NCI-H1436 (cell line): ENCODE data around the gene ZFHX3.

Experiments
- DNase-seq: peaks from one replicate; lab custom pipeline; 2025; lab: John Stamatoyannopoulos, UW

The ZFHX3 gene

DNA sequence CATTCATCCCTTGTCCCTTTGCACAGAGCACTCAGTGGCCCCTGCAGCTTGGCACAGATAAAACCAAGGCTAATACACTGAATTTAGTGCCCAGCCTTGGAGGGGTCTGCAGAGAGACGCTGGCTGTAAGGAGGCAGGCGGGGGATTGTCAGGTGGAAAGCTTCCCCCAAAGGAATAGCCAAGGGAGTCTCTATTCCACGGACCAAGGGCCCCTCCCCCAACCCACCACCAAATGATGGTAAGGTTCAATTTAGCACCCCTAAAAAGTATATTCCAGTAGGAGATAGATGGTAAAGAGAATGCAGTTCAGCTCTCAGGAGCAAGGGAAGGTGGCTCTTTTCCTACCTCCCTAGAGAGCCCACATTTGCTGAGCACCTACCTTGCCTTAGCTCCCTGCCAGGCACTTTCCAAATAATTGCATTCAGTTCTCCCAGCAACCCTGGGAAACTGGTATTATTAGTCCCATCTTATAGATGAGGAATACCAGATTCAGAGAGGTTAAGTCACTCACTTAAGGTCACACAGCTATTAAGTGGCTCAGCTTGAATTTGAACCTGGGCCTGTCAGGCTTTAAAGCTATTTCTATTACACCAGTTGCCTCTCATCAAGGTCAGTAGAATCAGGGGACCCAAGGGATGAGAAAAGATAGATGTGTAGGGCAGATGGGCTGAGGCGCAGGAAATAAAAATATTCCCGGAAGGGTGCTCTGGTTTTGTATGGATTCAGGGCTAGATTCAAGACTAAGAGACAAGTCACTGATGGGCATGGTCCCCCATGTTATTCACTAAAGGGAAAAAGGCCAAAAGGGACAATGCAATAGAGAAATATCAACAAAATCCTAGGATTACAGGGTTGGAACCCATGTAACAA, 20.0 kb upstream of the ZFHX3 start:
- DNase-seq: no peak

DNA sequence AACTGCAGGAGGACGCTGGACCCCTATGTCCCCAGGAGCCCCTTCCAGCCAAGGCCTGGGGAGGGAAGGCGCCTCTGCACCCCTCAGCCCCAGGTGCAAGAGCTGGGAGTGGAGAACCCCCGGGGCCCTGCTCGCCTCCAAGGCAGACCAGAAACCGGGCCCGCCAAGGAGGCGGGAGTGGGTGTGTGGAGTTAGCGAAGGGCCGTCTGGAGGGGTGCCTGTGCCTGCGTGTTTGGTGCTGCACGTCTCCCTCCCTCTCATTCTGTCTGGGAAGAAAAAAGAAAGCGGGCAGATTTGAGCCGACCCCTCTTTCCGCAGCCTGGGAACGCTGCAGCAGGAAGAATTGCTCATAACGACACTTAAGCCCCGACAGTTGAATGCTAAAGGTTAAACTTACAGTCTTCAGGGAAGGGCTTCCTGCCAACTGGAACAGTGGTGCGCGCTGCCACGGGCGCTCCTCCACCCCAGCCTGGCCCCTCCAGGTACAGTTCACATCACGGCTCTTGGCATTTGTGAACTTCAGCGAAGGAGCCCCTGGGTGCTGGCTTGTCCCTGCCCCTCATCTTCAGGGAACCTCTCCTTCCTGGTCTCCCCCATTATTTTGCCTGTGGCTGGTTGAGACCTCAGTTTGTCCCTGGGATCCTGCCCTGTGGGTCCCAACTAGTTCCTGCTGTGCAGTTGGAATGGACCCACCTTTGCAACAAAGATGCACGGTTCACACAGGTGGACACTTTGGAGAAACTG, 19.2 kb upstream of the ZFHX3 start:
- DNase-seq: no peak

DNA sequence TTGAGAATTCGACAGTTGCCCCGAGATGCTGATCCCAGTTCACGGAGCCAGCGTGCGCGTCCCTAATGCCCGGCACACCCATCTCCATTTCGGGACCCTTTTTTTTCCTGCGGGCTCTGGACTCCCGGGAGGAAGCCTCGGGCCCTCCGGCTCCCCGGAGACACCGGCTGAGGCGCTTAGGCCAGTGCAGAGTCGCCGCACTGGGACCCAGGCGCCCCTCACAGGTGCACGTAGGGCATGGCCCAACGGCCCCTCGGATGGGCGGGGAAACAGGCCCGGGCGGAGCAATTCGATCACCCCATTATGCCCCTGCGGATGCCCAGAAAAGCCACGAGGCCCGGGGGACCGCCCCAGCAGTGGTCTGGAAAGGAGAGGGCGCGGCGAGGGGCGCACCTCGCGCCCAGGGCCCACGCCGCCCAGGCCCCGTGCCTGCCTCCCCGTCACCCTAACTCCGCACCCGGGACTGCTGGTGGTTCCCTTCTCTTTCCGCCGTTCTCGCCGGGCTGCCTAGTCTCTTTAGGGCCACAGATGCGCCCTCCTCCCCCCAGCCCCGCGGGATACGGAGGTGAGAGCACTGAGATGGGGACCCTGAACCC, 18.5 kb upstream of the ZFHX3 start:
- no peak for DNase-seq

DNA sequence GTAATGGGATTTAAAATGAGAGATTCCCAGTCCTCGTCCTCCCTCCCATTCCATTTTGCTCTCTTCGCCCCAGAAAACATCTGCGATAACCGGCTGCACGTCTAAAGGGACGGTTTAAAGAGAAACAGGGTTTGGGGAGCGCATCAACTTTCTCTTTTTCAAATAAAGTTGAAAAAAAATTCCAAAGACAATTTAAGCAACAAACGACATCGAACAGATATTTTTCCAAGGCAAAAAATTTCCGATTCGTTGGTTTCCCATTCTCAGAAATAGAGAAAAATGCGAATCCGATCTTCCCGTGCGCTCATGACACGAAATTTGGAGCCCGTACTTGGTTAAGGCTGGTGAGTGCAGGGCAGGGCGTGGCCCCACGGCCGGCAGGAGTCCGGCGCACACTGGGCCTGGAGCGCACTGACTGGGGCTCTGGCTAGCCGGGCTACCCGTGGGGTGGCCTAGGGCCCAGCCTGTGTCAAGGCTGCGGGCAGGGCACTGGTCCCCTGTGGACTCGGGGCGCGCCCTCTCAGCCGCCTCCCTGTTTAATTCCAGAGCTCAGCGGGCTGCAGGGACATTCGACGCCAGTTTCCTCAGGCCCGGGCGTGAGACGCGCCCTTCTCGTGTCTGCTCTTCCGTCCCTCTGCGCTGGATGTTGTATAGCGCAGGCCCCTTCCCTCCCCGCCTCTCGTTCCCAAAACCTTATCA, 17.9 kb upstream of the ZFHX3 start:
- DNase-seq: no peak

DNA sequence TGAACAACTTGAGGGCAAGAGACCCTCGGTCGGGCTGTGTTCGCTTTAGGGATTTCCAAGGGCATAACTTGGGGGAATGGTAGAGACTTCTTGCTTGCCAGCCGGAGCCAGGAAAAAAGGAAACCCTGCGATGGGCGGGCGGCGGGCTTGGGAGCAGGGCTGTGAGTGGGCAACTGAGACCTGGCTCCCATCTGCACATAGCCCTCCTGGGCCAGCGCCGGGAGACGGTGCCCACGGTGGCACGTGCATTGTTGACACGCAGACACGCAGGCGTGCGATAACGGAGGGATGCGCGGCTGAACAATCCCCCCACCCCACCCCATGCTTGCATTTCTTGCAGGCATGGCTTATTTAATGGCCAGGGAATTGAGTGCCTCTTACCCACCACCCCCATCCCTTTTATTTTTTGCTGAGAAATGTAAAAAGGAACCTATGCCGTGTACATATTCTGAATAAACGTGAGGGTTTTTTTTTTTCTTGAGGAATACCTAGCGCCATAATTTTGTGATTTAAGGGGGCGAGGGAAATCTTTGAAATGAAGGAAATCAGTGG, 17.1 kb upstream of the ZFHX3 start:
- no peak for DNase-seq

DNA sequence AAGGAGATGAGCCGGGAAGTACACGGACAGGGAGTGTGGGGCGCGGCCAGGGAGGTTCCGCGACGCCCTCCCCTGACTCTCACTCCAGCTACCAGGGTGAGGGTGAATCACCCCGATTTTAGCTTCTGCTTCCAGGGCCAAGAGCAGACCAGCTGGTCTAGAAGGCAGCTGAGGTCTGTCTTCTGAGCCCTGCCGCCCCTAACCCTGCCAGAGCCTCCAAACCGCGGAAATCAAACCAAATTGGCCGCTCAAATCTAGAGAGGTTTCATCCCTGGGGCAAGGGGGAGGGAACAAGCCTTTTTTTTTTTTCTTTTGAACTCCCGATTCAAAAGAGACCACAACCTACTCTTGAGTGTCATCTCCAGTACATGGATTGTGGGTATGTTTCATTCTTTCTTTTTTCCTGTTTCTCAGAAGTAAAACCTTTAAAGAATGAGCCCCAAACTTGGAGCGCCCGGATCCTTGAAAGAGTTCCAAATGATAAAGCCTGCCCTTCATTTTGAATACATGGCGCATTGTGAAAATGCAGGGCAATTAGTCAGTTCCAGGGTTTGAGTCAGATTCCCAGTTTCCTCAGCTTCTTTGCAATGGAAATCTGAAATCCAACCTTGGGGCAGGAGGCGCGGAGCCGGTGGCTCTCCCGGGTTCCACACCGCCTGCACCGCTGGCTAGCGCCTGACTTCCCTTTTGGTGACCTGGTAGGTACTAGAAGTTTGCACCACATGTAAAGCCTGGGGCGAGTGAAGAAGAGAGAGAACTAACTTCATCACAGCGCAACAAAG, 16.5 kb upstream of the ZFHX3 start:
- no peak for DNase-seq

DNA sequence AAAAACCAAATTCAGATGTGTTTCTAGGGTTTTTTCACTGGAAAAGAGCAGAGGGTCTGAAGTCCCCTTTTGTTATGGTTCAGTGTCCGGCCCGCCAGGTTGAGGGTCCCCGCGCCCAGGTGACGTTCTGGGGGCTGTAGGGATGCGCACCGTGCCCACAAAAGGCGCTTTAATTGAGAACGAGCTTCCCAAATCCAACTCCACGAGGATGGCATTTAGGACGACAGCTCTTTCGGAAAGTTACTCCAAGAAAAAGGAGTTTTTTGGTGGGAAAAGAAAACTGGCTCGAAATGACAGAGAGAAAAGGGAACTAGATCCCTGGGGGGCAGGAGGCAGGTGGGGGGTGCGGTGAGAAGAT, 15.9 kb upstream of the ZFHX3 start:
- DNase-seq: no peak

DNA sequence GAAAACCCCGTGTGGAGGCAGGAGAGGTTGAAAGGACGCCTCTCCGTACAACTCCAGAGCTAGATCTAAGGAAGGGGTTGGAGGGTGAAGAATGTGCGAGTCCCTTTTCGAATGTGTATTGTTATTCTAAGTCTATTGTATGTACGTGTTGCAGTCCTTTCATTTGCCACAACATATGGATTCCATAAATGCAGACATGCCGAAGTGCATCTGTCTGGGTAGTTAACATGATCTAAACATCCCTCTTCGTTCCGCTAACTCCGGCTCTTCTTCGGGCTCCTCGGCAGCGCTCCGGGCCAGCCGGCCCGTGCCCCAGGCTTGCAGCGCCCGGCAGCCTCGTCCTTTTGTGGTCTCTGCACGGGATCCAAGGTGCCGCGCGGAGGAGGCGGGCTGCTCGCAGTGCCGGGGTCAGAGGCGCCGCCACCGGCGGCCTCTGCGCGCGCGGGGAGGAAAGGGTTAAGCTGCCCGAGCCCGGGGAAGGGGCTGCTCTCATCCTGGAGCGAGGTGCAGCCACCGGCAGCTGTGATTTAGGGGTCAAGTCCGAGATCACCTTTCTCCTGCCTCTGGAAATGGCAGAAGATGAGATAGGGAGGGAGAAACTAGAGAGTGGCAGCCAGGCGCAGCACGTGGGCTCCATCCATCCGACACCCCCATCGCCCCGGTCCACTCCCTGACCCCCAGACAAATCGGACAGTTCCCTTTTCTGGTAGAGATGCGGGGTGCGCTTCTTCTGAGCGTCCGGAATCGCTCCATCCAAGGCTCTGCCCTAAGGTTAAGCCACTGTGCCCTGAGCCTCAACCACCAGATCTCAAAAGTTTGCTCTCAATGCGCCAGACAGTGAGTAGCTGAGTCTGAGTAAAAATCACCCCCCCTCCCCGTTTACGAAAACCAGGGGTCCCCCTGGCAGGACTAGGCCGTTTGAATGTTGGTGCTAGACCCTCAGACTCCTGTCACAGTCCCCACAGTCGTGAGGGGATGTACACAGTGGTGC, 15.1 kb upstream of the ZFHX3 start:
- no peak for DNase-seq

DNA sequence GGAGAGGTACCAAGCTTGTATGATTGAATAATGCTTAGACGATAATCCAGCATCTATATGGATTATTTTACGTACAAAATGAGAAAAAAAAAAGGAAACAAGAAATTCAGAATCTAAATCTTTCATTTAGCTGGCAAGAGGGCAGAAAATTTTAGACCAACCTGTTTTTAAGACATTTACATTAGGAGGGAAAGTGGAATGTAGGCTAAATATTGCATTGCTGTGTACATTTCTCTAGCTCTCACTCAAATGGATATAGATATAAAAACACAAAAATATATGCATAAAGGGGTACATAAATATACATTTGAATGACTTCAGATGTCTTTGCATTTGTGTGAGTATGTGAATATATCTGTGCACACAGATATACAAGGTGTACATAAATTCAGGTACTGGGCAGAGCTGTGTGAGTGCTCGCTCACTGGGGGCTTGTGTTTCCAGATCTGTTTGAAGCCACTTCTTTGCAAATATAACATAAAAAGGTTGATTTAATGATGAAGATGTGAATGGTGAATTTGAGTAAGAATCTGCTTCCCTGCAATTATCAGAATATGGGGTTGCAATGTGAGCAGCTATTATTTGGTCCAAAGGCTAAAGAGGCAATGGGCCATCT, 14.2 kb upstream of the ZFHX3 start:
- DNase-seq: no peak

DNA sequence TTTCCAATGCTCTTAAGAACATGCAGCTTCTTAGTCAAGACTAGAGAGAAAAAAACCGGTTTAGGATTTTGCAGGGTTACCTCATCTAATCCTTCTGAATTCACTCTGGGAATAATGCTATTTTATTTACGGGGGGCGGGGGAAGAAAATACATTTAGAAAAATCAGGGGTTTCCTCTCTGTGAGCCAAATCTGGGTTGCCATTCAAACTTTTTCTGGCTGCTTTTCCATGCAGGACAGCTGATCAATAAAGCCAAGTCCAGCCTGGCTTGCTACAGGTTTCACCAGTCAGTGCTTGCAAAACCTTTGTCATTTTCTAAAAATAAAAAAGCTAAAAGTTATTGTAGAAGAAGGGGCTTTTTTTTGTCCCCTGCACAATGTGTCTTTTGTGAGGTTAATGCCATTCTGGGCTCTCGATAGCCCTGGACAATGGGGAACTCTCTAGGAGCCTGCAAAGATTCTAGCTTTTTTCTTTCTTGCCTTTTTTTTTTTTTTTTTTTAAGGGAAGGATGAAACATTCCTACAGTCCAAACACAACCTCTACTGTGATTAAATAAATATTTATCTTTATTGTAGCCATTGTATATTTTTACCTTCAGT, 13.1 kb upstream of the ZFHX3 start:
- no peak for DNase-seq

DNA sequence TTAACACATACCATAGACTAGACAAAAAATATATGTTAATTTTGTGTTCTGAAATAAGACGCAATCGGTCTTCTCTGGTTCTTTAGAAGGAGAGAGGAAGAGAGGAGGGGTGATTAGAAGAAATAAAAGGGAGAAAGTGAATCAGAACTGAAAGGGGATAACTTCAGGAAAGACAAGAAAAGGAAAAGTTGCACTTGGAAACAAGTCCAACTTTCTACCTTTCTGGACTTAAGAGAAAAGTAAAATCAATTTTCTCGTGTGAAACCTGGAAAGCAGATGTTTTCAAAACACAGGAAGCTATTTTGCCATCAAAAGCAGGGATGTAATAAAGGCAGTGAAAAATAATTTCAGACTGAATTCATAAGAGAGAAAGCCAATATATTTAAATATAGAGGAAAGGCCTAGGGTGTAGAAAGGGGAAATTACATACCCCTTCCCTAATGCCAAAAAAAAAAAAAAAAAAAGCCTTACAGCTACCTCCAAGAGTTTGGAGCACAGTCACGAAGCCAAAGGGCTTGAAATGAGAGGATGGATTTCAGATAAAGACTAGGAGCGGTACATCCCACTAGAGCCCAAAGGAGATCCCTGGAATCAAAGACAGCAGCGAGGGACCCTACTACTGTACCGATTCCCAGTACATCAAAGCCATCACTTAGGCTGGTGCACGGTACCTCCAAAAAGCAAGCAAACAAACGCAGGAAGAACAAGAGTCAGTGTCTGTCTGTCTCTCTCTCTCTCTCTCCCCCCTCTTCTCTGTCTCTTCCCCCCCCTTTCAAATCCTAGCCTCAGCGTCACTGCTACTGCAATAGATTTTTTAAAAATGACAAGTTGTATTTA, 12.1 kb upstream of the ZFHX3 start:
- DNase-seq: no peak

DNA sequence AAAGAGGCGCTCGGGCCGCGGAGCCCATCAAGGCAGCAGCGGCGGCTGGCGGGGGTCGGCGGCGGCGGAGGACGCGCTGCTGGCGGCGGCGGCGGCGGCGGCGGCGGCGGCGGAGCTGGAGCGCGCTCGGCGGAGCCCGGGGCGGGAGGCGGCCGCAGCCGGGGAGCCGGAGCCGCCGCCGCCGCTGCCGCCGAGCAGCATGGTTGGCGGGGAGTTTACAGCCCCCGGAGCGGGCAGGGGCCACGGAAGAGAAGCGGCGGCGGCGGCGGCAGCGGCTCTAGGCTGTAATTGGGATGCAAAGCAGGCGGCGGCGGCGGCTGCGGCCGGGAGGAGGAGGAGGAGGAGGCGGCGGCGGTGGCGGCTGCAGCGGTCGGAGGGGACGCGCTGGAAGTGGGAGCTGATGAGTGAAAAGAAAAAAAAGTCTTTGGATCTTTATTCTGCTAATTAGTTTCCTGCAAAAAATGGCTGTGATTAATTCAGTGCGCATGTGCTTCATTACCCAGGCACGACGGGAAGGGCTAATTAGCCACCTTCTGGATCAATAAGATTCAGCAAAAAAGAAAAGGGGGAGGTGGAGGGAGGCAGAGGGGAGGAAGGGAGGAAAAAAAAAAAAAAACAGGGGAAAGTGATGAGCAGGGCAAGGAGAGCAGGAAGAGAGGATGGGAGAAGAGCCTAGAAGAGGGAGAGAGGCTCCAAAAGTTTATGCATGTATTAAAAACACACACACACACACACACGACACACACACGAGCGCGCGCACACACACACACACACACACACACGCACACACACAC, 10.9 kb upstream of the ZFHX3 start:
- peak; percentile 60 for DNase-seq

DNA sequence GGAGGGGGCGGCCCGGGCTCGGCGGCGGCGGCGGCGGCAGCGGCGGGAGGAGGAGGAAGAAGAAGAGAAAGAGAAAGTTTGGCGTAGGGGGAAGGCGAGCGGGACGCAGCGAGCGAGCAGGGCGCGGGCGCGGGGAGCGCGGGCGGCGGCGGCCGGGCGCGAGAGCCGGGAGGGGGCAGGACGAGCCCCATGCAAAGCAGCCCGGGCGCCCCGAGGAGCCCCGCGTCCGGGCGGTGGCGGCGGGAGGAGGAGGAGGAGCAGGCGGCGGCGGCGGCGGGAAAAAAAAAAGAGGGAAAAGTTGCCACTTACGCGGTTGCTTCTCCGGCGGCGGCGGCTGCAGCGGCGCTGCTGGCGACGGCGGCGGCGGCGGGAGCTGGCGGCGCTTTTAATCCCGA, 10.3 kb upstream of the ZFHX3 start:
- peak; percentile 18 for DNase-seq

DNA sequence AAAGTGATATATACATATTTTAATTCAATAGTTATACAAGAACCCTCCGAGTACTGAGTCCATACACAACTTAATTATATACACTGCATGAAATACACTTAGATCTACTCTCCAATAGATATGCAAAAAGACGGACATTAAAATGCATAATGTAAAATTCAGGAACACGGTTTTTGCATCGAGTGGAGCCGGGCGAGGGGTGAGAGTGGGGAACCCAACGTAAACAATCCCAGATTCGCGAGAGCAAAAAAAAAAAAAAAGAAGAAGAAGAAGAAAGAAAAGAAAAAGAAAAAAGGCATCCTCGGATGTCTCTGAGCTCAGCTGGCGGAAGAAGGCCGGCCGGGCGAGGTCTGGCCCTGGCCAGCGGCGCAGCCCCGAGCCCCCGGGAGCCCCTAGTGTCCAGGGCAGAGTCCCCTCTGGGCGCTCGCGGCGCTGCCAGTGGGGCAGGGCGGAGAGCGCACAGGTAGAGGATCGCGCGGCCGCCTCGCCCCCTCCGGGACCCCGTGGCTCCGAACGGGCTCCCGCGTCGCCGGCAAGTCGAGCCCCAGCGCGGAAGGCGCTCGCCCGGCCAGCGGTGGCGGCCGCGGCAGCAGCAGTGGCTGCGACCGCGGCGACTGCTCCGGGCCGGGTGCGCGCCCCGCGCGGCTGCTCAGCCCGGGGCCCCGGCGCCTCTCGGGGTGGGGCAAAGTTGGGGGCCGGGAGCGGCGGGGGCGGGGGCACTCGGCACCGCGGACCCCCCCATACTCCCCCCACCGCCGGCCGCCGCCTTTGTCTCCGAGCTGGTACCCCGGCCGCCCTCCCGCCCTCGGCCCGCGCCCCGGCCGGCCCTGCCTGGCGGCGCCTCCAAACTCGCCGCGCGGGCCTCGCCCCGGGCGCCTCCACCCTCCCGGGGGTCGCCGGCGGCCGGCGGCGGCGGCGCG, 9.6 kb upstream of the ZFHX3 start:
- DNase-seq: no peak

DNA sequence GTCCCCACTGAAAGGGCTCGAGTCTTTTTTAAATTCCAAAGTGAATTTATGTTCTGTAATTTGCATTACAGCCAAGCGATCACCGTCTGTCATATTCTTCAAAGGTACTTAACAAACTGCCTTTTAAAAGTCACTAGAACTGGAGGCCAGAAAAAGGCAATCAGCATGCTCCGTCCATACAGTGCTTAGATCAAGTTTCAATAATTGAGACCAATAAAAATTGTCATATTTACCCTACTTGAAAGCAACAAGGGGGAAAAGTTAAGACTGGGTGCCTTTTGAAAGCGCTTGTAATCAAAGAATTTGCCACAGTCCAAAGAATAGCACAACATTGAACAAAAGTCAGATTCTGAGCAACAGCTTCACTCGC, 9.0 kb upstream of the ZFHX3 start:
- no peak for DNase-seq

DNA sequence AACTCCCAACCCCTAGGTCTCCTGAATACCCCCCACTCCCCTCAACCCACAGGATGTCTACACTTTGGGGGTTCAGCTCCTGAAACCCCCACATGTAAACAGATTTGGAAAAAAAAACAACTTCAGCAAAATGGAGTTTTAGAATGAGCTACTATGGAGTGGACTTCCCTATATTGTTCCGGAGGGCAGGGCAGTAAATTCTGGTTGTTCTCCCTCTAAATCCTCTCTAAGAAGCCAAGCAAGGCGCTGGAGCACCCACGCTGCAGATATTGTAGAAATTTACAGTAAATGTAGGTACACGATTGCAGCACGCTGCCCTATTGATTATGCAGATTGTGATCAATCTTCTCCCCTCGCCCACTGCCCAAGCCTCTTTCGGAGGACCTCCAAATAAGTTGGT, 8.5 kb upstream of the ZFHX3 start:
- DNase-seq: no peak
